ENCODE data around the gene ACR.
A peak's percentile ranks its signal among the peaks of the same experiment; 100 is the strongest.
"Not testable (repeated sequence)": the region's sequence is repeated elsewhere in the genome, so short reads cannot be mapped to it uniquely, and the experiment has no call there.

The ACR gene

GRCh38 chr22:50782253-50782652 lies 44.2 kb downstream of the ACR start:
- not testable (repeated sequence) for H3K4me3 ChIP-seq (ENCODE audit: low read depth, low read length); H3K4me1 ChIP-seq (ENCODE audit: control insufficient read depth, insufficient read depth, low read length); H3K9ac ChIP-seq (ENCODE audit: low read depth, low read length); H3K9me3 ChIP-seq (ENCODE audit: control insufficient read depth, insufficient read depth, low read length); H3K36me3 ChIP-seq (ENCODE audit: control insufficient read depth, insufficient read depth, low read length); H3K27me3 ChIP-seq (ENCODE audit: control insufficient read depth, insufficient read depth, low read length)

- not testable (repeated sequence) for H3K9ac ChIP-seq (ENCODE audit: low read depth, low read length); H3K4me1 ChIP-seq (ENCODE audit: control insufficient read depth, insufficient read depth, low read length); H3K9me3 ChIP-seq (ENCODE audit: control insufficient read depth, insufficient read depth, low read length); H3K27me3 ChIP-seq (ENCODE audit: control insufficient read depth, insufficient read depth, low read length); H3K36me3 ChIP-seq (ENCODE audit: control insufficient read depth, insufficient read depth, low read length)
- peak within 1 kb of the TSS; percentile 50 for H3K4me3 ChIP-seq (ENCODE audit: low read depth, low read length)
Measured at GRCh38 chr22:50783033-50783879, 45.3 kb downstream of the ACR start, which contains the start of gene RABL2B. Gene RABL2B, minus strand, starts transcription at chr22:50783636. Its CDS starts 1,342 bp downstream, at chr22:50782294.

GRCh38 chr22:50783880-50784276 lies 45.9 kb downstream of the ACR start:
- H3K4me3 ChIP-seq (ENCODE audit: low read depth, low read length): peak overlapping the region; percentile 41
- H3K9ac ChIP-seq (ENCODE audit: low read depth, low read length); H3K4me1 ChIP-seq (ENCODE audit: control insufficient read depth, insufficient read depth, low read length); H3K9me3 ChIP-seq (ENCODE audit: control insufficient read depth, insufficient read depth, low read length); H3K27me3 ChIP-seq (ENCODE audit: control insufficient read depth, insufficient read depth, low read length); H3K36me3 ChIP-seq (ENCODE audit: control insufficient read depth, insufficient read depth, low read length): not testable (repeated sequence)

- H3K27me3 ChIP-seq (ENCODE audit: control insufficient read depth, insufficient read depth, low read length); H3K36me3 ChIP-seq (ENCODE audit: control insufficient read depth, insufficient read depth, low read length); H3K9me3 ChIP-seq (ENCODE audit: control insufficient read depth, insufficient read depth, low read length); H3K9ac ChIP-seq (ENCODE audit: low read depth, low read length); H3K4me1 ChIP-seq (ENCODE audit: control insufficient read depth, insufficient read depth, low read length); H3K4me3 ChIP-seq (ENCODE audit: low read depth, low read length): not testable (repeated sequence)
Measured at GRCh38 chr22:50785289-50785688, 47.3 kb downstream of the ACR start.

GRCh38 chr22:50786936-50787335 lies 48.9 kb downstream of the ACR start:
- H3K9me3 ChIP-seq (ENCODE audit: control insufficient read depth, insufficient read depth, low read length); H3K4me3 ChIP-seq (ENCODE audit: low read depth, low read length); H3K4me1 ChIP-seq (ENCODE audit: control insufficient read depth, insufficient read depth, low read length); H3K36me3 ChIP-seq (ENCODE audit: control insufficient read depth, insufficient read depth, low read length); H3K27me3 ChIP-seq (ENCODE audit: control insufficient read depth, insufficient read depth, low read length); H3K9ac ChIP-seq (ENCODE audit: low read depth, low read length): not testable (repeated sequence)

Measured in iPS-15b (cell line).